ENCODE data around the gene MAD2L1BP. TPM values are rescaled to one million over a fixed set of nuclear protein-coding genes. Genes with fewer than 3 reads are reported as not detected.

Gene MAD2L1BP
- total RNA-seq, 1 experiment from 2014 or later, result 36.6 TPM

DNA sequence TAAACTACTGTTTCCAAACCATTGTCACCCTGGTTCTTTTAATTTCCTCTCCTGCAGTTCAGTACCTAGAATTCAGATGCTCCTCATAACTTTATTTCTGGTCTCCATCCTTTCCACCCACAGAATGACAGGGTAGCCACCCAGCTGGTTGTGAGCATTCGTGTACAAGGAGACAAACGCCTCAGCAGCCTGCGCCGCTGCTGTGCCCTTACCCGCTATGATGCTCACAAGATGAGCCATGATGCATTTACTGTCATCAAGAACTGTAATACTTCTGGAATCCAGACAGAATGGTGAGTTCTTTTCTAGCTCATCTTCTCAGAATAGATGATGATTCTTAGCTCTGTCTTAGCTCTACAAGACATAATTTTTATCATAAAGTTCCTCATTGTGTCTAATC is 25.2 kb upstream of the MAD2L1BP start:
- no peak for DNase-seq (ENCODE audit: low read depth, low spot score)
- ChIA-PET RAD21 (ENCODE audit: low non-redundant PET in 1 of 2, low total read pairs in 2 of 2, uncharacterized antibody in 2 of 2, unreplicated experiment in 2 of 2) (interaction anchor here in 1 of 2 experiments (0.7 kb wide), 1 partner anchor 103 kb away, joined by 5 read pairs; no protein-coding TSS in a partner anchor), POLR2A (interaction anchor here (1.0 kb wide), 1 partner anchor 19 kb away, joined by 3 read pairs; no protein-coding TSS in a partner anchor), CTCF (no interaction called here)
- H3K4me2 ChIP-seq (ENCODE audit: low read length), result no peak overlapping the region
- ATAC-seq, result no peak
- no peaks in the 10 kb centered on the region for H3K79me2 ChIP-seq (ENCODE audit: insufficient read depth, low read length)
- H3K27ac ChIP-seq (ENCODE audit: low read depth, low read length), result no peak overlapping the region
- no peaks in the 10 kb centered on the region for H3K9me2 ChIP-seq (ENCODE audit: insufficient read depth)
- no TSS peak for BruUV-seq (replicated peaks)
- H3K27me3 ChIP-seq (ENCODE audit: insufficient read depth, low read length), result no peaks in the 10 kb centered on the region
- peaks cover 15 to 25% of the 10 kb centered on the region in 2 experiments; a peak in 3 of 4 replicates for H3K36me3 ChIP-seq (ENCODE audit: control insufficient read depth in 1 of 2, insufficient read depth in 2 of 2, low read length in 2 of 2)
- H3K9me3 ChIP-seq (ENCODE audit: control insufficient read depth in 1 of 2, insufficient read depth in 1 of 2, low read depth in 1 of 2, low read length in 2 of 2), result no peaks in the 10 kb centered on the region
- TF ChIP-seq, protein P1, sequence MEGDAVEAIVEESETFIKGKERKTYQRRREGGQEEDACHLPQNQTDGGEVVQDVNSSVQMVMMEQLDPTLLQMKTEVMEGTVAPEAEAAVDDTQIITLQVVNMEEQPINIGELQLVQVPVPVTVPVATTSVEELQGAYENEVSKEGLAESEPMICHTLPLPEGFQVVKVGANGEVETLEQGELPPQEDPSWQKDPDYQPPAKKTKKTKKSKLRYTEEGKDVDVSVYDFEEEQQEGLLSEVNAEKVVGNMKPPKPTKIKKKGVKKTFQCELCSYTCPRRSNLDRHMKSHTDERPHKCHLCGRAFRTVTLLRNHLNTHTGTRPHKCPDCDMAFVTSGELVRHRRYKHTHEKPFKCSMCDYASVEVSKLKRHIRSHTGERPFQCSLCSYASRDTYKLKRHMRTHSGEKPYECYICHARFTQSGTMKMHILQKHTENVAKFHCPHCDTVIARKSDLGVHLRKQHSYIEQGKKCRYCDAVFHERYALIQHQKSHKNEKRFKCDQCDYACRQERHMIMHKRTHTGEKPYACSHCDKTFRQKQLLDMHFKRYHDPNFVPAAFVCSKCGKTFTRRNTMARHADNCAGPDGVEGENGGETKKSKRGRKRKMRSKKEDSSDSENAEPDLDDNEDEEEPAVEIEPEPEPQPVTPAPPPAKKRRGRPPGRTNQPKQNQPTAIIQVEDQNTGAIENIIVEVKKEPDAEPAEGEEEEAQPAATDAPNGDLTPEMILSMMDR (IDR thresholded peaks at IDR 0.05 in 2 of 3, conservative IDR thresholded peaks at IDR 0.05 in 1 of 3; ENCODE audit: borderline replicate concordance in 1 of 3, insufficient read depth in 1 of 3, low read depth in 2 of 3, low read length in 2 of 3), result no peak
- TF ChIP-seq RAD21 (IDR thresholded peaks at IDR 0.05; ENCODE audit: low read depth) (no peak), CEBPB (IDR thresholded peaks at IDR 0.05; ENCODE audit: low read depth) (no peak), TCF7L2 (IDR thresholded peaks at IDR 0.05; ENCODE audit: borderline replicate concordance, extremely low read depth, insufficient read depth, insufficient read length) (no peak), FOSL1 (IDR thresholded peaks at IDR 0.05; ENCODE audit: low read depth) (no peak), EGR1 (IDR thresholded peaks at IDR 0.05; ENCODE audit: low read depth) (no peak)
- TF ChIP-seq, protein P2, sequence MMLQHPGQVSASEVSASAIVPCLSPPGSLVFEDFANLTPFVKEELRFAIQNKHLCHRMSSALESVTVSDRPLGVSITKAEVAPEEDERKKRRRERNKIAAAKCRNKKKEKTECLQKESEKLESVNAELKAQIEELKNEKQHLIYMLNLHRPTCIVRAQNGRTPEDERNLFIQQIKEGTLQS (IDR thresholded peaks at IDR 0.05), result no peak
- H3K4me1 ChIP-seq (ENCODE audit: control insufficient read depth in 1 of 2, insufficient read depth in 2 of 2, low read length in 2 of 2), result peaks cover 0 to 5% of the 10 kb centered on the region in 2 experiments; a peak in 1 of 4 replicates
- H2AFZ ChIP-seq (ENCODE audit: low read depth, low read length, poor library complexity, severe bottlenecking), result no peak overlapping the region
- H3K4me3 ChIP-seq (replicated peaks in 1 of 2; ENCODE audit: low read depth in 1 of 2, low read length in 2 of 2), result no peak overlapping the region
- H3K9ac ChIP-seq (ENCODE audit: low read length), result no peak overlapping the region
- H4K20me1 ChIP-seq (ENCODE audit: insufficient read depth), result no peaks in the 10 kb centered on the region
- intact Hi-C loops (cut with micrococcal nuclease), result no loop called here
